ENCODE measurements around the gene NT5DC2.

Gene NT5DC2

DNA sequence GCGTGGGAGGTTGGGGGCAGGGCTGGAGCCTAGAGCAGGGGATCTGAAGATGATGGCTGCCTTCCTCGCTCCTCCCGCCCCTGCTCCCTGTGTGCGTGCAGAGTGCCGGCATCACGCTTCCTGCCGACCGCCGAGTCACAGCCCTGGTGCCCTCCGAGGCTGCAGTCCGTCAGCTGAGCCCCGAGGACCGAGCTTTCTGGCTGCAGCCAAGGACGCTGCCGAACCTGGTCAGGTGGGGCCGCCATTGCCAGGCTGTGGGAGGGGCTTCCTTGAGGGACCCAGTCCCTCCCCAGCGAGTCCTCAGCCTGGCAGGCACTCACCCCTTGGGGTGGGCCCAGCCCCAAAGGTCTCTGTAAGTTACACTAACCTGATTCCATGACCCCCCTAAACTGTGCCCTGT is 20.9 kb downstream of the NT5DC2 start:
- FAIRE-seq: no peak
- no peak for DNase-seq (ENCODE audit: insufficient read length, low spot score)

DNA sequence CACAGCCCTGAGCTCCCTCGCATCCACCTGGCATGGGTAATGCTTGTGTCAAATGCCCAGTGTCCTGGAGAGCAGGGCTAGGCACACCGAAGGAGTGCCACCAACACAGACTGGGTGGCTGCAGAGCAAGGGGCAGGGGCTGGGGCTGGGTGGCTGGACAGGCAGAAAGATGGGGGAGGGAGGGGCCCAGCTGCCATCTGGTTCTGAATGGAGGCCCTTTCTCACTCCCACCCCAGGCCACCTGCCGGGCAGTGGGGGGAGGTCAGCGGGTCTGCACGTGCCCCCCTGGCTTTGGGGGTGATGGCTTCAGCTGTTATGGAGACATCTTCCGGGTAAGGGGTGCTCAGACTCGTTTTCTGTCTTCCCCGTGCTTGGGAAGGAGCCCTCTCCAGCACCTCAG is 21.6 kb downstream of the NT5DC2 start:
- DNase-seq (ENCODE audit: insufficient read length, low spot score) (no peak), FAIRE-seq (no peak)

DNA sequence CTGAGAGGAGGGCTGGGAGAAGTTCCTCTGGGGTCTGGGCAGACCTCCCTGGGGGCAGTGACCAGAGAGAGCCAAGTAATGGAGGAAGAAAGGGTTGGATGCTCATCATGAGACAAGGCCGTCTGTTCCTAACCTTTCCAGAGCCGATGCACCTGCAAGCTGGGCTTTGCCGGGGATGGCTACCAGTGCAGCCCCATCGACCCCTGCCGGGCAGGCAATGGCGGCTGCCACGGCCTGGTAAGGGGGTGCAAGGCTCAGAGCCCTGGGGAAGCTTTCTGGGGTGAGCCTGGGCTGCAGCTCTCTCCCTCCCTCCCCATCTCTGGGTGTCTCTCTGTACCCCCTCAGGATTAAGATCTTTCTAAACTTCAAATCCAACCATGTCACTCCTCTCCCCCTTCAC is 22.1 kb downstream of the NT5DC2 start:
- DNase-seq (ENCODE audit: insufficient read length, low spot score) (no peak), FAIRE-seq (no peak)

DNA sequence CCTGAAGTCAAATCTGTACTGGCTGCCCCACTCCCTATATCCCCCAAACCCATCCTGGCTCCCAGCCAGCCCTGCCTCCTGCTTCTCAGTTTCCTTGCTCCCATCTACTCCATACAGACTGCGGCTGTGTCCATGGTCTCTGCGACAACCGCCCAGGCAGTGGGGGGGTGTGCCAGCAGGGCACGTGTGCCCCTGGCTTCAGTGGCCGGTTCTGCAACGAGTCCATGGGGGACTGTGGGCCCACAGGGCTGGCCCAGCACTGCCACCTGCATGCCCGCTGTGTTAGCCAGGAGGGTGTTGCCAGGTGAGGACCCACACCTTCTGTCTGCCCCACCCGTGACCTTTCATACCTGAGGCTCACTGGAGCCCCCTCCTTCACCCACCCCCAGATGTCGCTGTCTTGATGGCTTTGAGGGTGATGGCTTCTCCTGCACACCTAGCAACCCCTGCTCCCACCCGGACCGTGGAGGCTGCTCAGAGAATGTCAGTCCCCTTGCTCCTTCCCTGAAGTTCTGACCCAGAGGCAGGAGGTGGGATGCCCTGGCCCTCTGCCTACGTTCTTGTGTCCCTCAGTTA is 23.8 kb downstream of the NT5DC2 start:
- no peak for FAIRE-seq
- no peak for DNase-seq (ENCODE audit: insufficient read length, low spot score)

GRCh38 chr3:52507359-52507758 is 26.3 kb downstream of the NT5DC2 start:
- FAIRE-seq: peak; percentile 60
- peak; percentile 68 for DNase-seq (ENCODE audit: insufficient read length, low spot score)

- DNase-seq (ENCODE audit: insufficient read length, low spot score): no peak
- FAIRE-seq: no peak
Measured at GRCh38 chr3:52506266-52506966, 27.2 kb downstream of the NT5DC2 start.

DNA sequence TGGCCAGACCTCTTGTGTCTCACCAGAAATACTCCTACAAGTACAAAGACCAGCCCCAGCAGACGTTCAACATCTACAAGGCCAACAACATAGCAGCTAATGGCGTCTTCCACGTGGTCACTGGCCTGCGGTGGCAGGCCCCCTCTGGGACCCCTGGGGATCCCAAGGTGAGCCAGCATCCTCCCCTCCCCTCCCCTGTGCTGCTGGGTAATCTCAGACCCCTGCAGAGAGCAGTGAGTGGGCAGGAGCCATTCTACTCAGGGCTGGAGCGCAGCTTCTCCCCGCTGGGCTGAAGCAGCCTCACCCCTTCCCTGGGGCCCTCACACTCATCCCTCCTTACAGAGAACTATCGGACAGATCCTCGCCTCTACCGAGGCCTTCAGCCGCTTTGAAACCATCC is 28.7 kb downstream of the NT5DC2 start:
- DNase-seq (ENCODE audit: insufficient read length, low spot score) (no peak), FAIRE-seq (no peak)

GRCh38 chr3:52503788-52504424 is 29.8 kb downstream of the NT5DC2 start:
- FAIRE-seq: no peak
- DNase-seq (ENCODE audit: insufficient read length, low spot score): no peak

- DNase-seq (ENCODE audit: insufficient read length, low spot score): no peak
- FAIRE-seq: no peak
Measured at GRCh38 chr3:52502808-52503350, 30.8 kb downstream of the NT5DC2 start.

- FAIRE-seq (no peak), DNase-seq (ENCODE audit: insufficient read length, low spot score) (no peak)
Measured at GRCh38 chr3:52502001-52502400, 31.7 kb downstream of the NT5DC2 start.

- FAIRE-seq (no peak), DNase-seq (ENCODE audit: insufficient read length, low spot score) (no peak)
Measured at GRCh38 chr3:52501046-52501445, 32.6 kb downstream of the NT5DC2 start.

DNA sequence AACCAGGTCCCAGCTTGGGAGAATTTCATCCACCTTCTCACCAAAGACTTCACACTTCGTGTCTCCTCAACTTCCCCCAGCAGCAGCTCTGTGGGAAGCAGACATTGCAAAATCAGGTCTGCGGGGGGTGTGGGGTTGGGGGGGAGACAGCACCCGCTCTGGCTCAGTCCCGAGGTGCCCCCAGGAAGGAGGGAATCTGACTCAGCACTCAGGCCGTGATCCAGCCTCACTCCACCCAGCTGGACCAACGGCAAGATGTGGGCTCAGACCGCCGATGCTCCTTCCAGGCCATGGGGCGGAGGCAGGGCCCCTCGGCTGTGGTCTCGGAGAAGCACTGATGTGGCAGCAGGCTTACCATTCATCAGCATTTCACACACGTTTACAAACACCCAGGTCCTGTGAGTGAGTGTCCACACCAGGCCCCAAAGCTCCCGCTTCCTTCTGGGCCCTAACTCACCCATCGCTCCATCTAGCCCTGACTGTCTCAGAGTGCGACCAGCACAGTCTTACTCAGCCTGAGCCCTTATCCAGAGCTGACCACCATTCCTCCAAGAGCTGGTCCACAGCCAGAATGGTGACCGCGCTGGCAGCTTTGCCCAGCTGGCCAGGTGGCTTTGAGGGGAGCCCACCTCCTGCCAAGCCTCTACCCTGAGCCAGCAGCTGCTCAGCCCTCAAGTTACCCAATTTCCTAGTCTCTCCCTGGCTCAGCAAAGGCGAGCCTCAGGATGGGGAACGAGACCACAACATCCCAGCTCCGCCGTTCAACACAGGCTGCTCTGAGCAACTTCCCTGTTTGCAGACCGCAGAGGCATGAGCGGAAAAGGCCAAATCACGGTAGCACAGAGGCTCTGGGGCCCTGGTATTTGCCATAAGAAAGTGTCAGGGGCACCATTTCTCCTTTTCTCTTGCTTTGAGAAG is 35.3 kb downstream of the NT5DC2 start:
- DNase-seq (ENCODE audit: insufficient read length, low spot score) (no peak), FAIRE-seq (no peak)

GRCh38 chr3:52495777-52496602 is 37.7 kb downstream of the NT5DC2 start:
- no peak for FAIRE-seq
- DNase-seq (ENCODE audit: insufficient read length, low spot score): peak; percentile 24

DNA sequence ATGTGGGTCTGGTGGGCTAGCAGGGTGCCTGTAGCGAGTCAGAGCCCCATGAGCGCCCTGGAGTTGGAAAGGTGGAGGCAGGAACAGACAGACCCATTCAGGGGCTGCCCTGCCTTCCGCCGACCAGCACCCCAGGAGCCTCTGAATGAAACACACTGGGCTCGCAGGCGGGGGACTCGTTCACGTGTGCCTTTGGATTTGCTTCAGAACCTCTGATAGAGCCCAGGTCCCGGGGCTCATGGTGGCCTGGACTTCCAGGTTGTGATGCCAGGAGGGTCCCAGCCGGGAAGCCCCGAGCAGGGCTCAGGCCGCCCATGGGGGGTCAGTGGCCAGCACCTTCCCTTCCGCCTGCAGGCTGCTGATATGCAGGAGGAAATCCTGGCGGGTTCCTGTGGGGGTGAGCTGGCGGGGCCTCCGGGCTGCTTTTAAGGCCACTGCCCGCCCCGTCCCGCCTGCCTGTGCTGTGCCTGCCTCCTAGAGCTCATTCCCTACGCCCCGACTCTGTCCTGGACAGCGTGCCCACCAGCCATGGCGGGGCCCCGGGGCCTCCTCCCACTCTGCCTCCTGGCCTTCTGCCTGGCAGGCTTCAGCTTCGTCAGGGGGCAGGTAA is 38.7 kb downstream of the NT5DC2 start, which contains the start of gene STAB1:
STAB1 (plus strand) TSS at position 453 of the 610 bp plus-strand sequence; CDS start at position 529, 76 bp downstream.
- DNase-seq (ENCODE audit: insufficient read length, low spot score) (no peak), FAIRE-seq (no peak)

- DNase-seq (ENCODE audit: insufficient read length, low spot score): no peak
- no peak for FAIRE-seq
Measured at GRCh38 chr3:52494445-52494844, 39.2 kb downstream of the NT5DC2 start.

GRCh38 chr3:52493232-52494017 is 40.2 kb downstream of the NT5DC2 start:
- FAIRE-seq: no peak

DNA sequence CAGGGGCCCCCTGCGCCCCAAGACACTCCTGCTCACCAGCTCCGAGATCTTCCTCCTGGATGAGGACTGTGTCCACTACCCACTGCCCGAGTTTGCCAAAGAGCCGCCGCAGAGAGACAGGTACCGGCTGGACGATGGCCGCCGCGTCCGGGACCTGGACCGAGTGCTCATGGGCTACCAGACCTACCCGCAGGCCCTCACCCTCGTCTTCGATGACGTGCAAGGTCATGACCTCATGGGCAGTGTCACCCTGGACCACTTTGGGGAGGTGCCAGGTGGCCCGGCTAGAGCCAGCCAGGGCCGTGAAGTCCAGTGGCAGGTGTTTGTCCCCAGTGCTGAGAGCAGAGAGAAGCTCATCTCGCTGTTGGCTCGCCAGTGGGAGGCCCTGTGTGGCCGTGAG is 41.6 kb downstream of the NT5DC2 start:
- no peak for FAIRE-seq
- DNase-seq (ENCODE audit: insufficient read length, low spot score): no peak

More at GRCh38 chr3:52493232-52494017, 40.2 kb downstream of the NT5DC2 start:
- DNase-seq (ENCODE audit: insufficient read length, low spot score): no peak

- FAIRE-seq: no peak
Measured at GRCh38 chr3:52490939-52491526, 42.6 kb downstream of the NT5DC2 start.

More at GRCh38 chr3:52490939-52491526, 42.6 kb downstream of the NT5DC2 start:
- no peak for DNase-seq (ENCODE audit: insufficient read length, low spot score)
